Breast epithelium (tissue), 3 donors: ENCODE results near the gene TCTN3.

Experiments used
- CTCF ChIP-seq, 3 donors: fragments of 450-650 bp; IDR thresholded peaks; one replicate each; pipeline ENCODE4 v1.5.1; 2016 to 2017; ENCODE audit warnings: antibody characterized with exemption in 3 of 3, mild to moderate bottlenecking in 3 of 3, moderate library complexity in 3 of 3
- POLR2A ChIP-seq: fragments of 450-650 bp; IDR thresholded peaks from one replicate; pipeline ENCODE4 v1.6.1; 2016; ENCODE audit warnings: antibody characterized with exemption, mild to moderate bottlenecking, moderate library complexity
- POLR2AphosphoS5 ChIP-seq, 3 donors: sonication (generic); formaldehyde crosslinking; IDR thresholded peaks; one replicate each; pipeline ENCODE4 v1.6.1; 2017; ENCODE audit warnings: antibody characterized with exemption in 3 of 3

GRCh38 chr10:95697429-95697828 is 3.7 kb upstream of the TCTN3 start:
- no peak for TF ChIP-seq CTCF (IDR thresholded peaks at IDR 0.05)
- no peak for TF ChIP-seq POLR2A
- TF ChIP-seq POLR2AphosphoS5 (IDR thresholded peaks at IDR 0.05), result no peak
